Suppressor macrophage treated with lipopolysaccharide for 1 hour (primary cell): ENCODE measurements around the gene BIN2.
A peak's percentile ranks its signal among the peaks of the same experiment; 100 is the strongest.
"Not testable (repeated sequence)": the region's sequence is repeated elsewhere in the genome, so short reads cannot be mapped to it uniquely, and the experiment has no call there.

ENCODE experiments used
- DNase-seq, 3 donors: peaks; one replicate each; pipeline ENCODE4 v3.0.0-alpha.2; 2020 to 2022

BIN2 gene

DNA sequence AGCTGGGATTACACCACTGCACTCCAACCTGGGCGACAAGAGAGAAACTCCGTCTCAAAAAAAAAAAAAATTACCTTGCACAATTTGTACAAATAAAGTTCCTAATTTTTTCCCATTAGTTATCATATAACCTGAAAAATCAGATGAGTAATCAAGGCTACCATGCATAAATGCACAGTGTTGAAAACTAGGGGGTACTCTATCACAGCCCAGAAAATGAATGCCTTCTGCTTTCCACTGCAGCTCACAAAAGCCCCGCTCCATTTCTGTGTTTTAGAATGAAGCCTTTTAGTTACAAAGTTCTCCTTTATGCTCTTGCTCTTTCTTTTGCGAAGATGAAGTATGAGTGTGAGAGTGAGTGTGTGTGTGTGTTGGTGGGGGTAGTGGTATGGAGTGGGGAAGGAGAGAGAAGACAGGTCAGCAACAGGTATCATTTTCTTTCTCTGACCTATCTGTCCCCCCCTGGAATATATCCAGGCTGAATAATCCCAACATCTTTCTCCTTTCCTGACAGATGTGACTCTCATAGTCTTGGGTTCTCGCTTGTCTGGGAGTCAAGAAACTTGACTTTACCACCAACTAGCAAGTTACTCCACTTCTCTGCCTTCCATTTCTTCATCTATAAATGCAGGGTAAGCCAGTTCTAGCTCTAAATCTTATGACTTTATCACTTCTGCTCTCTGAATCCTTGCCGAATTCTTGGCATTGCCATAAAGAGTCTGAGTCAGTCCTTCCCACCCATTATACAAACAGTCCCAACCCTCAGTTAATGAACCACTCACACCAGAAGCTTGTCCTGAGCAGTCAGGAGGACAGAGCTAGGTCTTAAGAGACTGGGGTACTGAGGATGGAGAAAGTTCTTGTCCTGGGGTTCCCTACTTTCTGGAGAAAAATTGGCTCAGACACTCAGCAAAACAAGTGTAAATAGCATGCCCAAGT, 16.1 kb downstream of the BIN2 start:
- peak; percentile 39 to 66 (median 51) for DNase-seq

DNA sequence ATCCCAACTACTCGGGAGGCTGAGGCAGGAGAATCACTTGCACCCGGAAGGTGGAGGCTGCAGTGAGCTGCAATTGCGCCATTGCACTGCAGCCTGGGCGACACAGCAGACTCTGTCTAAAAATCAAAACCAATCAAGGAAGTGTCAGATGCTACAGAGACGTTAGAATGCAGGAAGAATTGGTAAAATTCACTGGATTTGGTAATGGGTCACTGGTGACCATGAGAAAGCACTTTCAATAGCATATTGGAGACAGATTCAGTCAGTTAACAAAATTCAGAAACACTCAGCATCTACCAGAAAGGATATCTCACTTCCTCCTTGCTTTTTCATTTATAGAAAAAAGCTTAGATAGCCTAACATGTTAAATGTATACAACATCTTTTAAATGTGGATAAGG, 17.5 kb downstream of the BIN2 start:
- peak; percentile 49 to 74 (median 60) for DNase-seq

DNA sequence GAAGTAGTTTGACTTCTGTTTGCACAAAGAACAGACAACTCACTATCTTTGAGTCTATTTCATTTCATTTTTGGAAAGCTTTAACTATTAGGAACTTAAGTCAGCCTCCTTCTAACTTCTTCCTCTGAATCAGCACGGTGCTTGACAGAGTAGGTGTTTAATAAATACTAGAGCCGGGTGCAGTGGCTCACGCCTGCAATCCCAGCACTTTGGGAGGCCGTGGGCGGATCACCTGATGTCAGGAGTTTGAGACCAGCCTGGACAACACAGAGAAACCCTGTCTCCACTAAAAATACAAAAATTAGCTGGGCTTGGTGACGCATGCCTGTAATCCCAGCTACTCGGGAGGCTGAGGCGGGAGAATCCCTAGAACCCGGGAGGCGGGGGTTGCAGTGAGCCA, 23.2 kb downstream of the BIN2 start:
- DNase-seq, result peak in 1 of 3 donors; percentile 47

DNA sequence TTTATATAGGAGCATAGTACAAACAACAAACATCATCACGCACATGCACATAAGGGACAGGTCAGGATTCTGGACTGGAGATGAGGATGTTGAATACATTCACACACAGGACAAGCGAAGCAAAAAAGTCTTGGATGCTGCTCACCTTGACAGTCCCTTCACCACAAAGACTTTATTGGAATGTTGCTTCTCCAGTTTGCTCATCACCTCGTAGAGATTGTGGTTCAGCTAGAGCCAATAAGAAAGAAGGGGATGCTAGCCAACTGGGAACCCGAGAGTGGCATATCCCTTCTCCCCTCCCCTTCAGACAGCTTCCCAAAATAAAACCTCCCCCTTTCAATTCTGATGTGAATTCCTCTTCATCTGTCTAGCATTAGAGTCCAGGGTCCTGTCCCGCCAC, 28.3 kb downstream of the BIN2 start:
- DNase-seq, result no peak

DNA sequence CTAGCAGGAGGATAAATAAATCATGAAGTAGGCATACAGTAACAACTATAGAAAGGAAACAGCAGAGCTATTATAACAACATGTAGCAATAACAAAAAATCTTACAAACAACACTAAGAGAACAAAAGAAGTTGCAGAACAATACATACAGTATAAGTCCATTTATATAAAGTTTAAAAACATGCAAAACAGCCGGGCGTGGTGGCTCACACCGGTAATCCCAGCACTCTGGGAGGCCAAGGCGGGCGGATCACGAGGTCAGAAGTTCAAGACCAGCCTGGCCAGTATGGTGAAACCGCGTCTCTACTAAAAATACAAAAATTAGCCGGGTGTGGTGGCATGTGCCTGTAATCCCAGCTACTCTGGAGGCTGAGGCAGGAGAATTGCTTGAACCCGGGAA, 29.9 kb downstream of the BIN2 start:
- DNase-seq, result not testable (repeated sequence)

DNA sequence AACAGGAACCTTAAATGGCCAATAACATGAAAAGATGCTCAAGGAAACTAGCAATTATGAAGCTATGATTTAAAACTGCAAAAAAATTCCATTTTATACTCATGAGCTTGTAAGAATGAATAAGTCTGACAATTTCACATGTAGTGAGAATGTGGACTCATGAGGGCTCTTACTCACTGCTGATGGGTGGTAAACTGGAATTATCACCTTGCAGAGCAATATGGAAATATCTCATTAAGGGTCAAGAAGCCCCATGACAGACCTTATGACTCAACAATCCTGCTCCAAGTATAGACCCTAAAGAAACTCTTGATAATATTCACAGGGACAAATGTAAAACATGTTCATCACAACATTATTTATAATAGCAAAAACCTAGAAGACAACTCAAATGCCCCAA, 30.3 kb downstream of the BIN2 start:
- DNase-seq, result peak; percentile 17 to 70 (median 52)

DNA sequence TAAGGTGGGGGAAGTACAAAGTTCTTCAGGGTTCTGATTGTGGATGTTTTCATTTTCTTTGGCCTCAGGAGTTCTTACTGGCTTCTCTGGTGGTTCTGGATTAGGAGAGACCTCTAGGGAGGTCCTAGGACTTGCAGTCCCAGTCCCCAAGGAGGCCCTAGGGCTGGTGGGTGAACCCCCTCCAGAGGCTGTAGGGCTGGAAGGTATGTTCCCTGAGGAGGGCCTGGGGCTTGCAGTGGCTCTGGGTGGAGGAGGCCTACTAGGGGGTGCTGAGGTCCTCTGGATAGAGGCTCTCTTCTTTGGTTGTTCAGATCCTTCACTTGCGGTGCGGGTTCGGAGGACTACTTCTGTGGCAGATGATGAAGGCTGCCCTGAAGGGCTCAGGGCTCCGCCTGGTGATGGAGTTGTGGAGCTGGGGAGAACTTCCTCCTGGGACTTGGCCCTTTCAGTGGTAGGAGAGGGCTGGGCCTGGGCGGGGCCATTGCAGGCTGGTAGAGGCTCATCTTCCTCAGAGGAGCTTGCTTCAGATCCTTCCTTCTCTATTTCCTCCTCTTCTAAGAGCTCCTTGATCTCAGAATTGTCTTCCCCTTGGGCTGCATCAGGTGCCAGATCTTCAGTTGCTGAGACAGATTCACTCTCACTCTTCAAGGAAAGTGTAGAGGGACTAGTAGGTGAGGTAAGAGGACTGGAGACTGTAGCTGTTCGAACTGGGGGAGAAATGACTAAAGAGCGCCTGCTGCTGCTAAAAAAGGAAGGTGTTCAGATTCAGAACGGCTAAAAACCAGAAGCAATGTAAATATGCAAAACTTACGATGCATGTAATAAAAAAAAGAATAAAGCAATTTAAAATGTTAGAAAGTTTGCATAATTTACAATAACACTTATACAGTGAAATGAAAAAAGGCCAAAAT, 32.1 kb downstream of the BIN2 start:
- peak; percentile 83 to 89 (median 84) for DNase-seq

DNA sequence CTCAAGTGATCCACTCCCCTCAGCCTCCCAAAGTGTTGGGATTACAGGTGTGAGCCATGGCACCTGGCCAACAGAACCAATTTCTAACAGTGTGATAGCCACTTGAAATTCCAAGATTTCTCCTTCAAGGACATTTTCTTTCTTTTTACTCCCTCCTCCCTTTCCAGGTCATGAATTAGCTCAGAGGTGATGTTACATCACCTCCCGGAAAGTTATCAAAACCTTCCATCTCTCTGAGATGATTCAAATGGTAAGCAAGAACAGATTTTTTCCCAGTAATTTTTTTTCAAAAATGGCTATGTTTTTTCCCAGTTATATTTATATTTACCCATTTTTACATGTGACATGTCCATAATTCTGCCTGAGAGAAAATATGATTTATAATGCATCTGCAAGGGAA, 38.1 kb downstream of the BIN2 start:
- DNase-seq, result no peak

DNA sequence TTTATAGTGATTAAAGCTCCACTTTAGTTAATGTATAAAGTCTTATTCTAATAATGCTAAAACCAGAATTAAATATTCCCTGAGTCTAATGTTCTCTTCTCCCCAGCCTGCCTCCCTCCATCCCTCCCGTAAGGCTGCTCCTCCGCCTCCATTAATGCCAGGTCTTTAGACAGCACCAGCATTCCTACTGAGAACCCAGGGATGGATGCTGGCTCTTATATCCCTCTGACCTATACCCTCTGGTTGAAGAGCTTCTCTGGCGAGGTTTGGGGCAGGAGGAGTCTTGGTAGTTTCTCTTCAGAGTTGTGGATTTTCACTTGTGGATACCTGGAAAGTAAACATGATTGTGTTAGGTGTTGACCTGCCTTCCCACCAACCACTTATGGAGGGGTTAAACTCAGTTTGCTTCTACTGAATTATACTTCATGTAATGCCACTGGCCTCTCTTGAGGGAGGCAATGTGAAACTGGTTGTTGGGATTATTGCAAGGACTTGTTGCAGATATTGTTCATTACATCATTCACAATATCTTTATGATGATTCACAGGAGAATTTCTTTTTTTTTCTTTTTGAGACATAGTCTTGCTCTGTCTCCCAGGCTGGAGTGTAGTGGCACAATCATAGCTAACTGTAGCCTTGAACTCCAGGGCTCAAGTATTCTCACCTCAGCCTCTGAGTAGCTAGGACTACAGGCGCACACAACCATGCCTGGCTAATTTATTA, 42.6 kb downstream of the BIN2 start:
- DNase-seq, result no peak

DNA sequence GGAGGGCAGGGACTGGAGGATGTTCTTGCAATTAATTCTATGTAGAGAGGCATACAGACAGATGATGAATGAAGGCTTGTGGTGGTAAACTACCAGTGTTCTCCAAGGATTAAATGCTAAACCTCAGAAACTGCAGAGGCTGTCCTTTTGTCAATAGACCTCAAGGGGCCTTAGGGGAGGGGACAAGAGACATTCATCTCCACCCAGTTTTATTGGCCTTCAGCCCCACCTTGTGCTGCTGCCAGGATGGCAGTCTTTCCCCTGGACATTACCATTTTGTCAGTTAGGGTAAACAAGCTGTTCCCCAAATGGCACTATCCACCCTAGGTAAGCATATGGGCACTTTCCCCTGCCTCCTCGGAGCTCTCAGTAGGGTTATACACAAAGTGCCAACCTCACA, 48.9 kb downstream of the BIN2 start:
- DNase-seq, result no peak

DNA sequence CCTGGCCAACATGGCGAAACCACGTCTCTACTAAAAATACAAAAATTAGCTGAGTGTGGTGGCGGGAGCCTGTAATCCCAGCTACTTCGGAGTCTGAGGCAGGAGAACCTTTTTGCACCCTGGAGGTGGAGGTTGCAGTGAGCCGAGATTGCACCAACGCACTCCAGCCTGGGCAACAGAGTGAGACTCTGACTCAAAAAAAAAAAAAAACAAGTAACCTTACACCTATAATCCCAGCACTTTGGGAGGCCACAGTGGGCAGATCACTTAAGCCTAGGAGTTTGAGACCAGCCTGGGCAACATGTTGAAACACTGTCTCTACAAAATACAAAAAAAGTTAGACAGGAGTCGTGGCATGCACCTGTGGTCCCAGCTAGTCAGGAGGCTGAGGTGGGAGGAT, 51.2 kb downstream of the BIN2 start:
- DNase-seq, result not testable (repeated sequence)

DNA sequence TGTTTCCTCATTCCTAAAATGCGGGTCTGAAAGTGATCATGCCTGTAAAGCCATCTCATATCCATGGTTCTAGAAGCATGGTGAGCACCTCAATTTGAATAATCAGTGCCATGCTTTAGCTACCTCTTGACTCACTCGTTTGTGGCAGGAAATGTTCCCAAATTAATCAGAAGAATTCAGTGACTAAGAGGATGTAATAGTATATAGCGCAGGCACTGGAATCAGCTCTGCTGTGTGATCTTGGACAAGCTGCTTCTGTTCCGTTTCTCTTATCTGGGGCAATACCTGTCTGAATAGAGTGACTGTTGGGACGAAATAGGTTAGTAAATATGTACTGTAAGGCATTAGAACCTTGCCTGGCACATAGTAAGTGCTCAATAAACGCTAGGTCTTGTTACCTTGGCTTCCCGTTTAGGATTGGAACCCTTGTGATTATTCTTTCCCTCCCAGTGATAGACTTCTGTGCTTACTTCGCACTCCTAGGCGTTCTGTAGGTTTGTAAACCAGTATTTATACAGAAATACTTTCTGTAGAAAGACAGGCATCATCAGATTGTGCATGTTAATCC, 52.9 kb downstream of the BIN2 start:
- peak; percentile 25 to 62 (median 61) for DNase-seq

DNA sequence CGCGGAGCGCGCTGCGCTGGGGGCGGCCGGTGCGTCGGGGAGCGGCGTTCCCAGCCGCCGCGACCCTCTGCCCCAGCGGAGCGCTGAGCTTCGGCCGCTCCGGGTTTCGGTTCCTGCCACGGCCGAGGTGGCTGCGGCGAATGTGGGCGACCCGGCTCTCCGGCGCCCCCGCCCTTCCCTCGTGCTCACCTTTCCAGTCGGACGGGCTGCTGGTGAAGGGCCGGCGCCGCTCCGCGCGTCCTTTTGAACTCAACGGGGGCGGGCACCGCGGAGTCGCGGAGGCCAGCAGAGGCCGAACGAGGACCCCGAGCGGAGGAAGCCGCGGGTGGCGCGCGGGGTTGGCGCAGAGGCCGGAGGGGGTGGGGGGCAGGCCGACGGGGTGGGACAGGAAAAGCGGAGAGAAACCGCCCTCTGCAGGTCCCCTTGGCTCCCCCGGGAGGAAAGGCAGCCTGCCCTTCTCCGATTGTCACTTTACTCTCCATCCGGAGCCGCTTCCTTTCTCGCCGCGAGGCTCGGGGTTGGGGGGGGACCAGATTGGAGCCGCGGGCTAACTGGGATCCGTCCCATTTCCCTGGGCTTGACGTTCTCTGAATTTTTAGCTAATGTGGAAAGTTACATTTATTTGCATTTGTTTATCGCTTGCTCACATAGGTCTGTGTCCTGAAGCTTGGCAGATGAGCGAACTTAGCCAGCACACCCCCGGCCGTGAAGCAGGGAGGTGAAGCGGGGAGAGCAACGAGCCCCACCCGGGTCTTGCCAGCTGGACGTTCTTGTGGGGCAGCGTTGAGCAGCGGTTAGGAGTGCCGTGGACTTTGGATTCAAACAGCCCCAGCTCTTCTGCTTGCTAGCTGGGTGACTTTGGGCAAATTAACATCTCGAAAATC, 53.7 kb downstream of the BIN2 start, which contains the start of gene SMAGP:
Gene SMAGP (minus strand): TSS at position 349 of the 884 bp plus-strand sequence. CDS start 1,137 bp downstream, outside the sequence.
- peak; percentile 27 to 71 (median 47) for DNase-seq

DNA sequence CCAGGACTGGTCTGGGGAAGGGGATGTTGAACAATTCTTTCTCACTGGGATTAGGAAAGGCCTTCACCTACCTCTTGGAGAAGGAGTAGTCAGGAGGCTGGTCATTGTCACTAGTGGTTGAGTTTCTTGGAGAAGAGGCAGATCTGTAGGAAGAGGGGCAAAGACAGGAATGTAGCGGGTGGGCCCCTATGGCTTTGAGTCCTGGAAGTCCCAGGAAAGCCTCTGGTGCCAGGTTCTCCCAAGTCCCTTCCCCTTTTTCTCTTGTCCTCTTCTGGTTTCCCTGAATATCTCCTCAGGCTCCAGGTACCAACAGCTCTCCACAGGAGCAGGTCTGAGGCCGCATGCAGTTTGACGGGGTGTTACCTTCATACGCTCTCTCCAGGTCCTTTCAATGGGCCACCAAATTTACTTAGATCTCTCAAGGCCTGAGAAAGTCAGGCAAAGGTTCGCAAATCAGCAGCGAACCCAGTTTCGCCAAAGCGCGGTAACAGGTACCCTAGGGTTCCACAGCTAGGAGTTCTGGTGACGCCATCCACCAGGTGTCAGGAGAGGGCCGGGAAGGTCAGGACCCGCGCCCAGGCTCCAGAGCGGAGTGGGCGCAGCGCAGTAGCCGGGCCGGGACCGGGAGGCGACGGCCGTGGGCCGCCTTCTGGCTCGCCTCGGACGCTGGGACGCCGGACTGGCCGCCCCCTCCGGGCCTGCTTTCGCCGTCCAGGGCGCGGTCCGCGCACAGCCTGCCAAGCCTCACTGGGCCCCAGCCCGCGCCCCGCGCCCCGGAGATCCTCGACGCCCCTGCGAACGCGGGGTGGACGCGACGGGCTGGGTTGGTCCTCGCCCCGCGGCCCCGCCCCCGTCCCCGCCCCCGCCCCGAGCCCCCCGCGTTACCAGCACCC, 54.6 kb downstream of the BIN2 start:
- peak in 2 of 3 donors; percentile 30 to 53 for DNase-seq

DNA sequence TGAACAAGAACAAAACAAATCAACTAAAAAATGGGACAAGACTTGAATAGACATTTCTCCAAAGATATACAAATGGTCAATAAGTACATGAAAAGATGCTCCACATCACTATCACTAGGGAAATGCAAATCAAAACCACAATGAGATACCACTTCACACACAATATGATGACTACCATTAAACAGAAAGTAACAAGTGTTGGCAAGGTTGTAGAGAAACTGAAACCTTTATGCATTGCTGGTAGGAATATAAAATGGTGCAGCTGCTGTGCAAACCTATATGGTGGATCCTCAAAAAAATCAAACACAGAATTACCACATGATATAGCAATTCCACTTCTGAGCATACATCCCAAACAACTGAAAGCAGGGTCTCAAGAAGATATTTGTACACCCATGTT, 59.0 kb downstream of the BIN2 start:
- DNase-seq, result no peak

DNA sequence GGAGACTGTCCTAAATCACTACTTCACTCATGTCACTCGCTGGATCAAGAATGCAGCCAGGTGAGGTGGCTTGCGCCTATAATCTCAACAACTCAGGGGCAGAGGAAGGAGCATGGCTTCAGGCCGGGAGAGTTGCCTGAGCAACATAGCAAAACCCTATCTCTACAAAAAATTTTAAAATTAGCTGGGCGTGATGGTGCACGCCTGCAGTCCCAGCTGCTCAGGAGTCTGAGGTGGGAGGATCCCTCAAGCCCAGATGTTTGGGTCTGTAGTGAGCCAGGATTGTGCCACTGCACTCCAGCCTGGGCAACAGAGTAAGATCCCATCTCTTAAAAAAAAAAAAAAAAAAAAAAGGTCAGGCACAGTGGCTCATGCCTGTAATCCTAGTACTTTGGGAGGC, 59.7 kb downstream of the BIN2 start:
- DNase-seq, result no peak

DNA sequence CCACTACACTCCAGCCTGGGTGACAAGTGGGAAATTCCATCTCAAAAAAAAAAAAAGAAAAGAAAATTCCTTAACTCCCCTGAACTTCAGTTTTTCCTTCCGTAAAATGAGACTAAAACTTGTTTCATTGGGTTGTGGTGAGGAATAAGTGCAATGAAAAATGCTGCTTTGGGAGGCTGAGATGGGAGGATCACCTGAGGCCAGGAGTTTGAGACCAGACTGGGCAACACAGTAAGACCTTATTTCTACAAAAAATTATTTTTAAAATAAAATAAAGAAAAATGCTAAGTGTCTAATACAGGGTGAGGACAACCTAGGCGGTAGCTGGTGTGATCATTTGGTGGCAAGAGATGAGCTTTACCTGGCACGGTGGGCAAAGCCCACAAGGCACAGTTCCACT, 60.6 kb downstream of the BIN2 start:
- DNase-seq, result peak in 1 of 3 donors; percentile 46

DNA sequence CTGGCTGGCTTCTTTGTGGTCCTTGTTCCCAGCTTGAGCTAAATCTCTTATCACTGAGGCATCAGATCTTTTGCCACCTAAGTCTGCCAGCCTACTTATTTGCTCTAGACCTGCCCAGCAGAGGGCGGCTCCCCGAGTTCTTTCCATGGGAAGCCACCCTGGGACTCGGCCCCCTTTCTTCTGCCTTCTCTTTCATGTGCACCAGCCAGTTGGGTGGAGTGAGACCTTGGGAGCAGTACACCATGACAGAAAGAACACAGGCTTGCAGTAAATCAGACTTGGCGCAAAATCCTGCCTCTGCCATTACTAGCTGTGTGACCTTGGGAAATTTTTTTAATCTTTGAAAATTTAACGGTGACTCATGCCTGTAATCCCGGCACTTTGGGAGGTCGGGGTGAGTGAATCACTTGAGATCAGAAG, 61.2 kb downstream of the BIN2 start:
- DNase-seq, result peak; percentile 70 to 82 (median 76)

DNA sequence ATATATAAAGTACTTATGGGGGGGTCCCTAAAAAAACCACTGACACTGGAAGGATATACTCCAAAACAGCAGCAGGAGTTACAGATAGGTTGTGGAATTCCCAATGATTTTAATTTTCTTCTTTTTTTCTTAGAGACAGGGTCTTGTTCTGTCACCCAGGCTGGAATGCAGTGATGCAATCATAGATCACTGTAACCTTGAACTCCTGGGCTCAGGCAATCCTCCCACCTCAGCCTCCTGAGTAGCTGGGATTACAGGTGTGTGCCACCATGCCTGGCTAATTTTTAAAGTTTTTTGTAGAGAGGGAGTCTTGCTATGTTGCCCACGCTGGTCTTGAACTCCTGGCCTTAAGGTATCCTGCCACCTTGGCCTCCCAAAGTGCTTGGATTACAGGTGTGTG, 64.4 kb downstream of the BIN2 start:
- not testable (repeated sequence) for DNase-seq

DNA sequence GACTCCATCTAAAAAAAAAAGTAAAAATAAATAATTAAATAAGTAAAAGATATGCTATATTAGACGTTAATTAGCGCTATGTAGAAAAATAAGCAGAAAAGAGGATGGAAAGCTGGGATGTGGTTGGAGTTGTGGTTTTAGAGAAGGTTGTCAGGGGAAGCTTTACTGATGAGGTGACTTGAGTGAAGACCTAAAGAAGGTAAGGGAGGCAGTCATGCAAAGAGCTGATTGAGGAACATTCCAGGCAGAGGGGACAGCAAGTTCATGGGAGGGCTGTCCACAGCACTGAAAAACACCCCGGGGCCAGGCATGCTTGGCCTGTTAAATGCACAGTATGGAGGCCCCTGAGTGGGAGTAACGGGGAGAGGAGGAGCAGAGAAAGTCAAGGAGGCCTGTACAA, 69.4 kb downstream of the BIN2 start:
- no peak for DNase-seq
